Loucy (cell line): ENCODE measurements around the gene PKP1.

Source experiments
- H2AFZ ChIP-seq: fragments of 200-600 bp; sonication (generic); 2 replicates; pipeline ENCODE4 v1.6.0; 2016; ENCODE audit warnings: antibody characterized with exemption, mild to moderate bottlenecking, low read length, moderate library complexity
- H3F3A ChIP-seq: fragments of 200-600 bp; 2 replicates; pipeline ENCODE4 v1.6.0; 2016; ENCODE audit warnings: antibody characterized with exemption, low read depth, mild to moderate bottlenecking
- H3K27me3 ChIP-seq: fragments of 200-600 bp; sonication (generic); 2 replicates; pipeline ENCODE4 v1.6.1; 2014; ENCODE audit warnings: low read length, mild to moderate bottlenecking; ENCODE audit not compliant: insufficient read depth, poor library complexity, severe bottlenecking
- H3K36me3 ChIP-seq: fragments of 200-600 bp; sonication (generic); 2 replicates; pipeline ENCODE4 v1.6.1; 2016; ENCODE audit warnings: low read length; ENCODE audit not compliant: insufficient read depth
- H3K4me1 ChIP-seq: fragments of 200-600 bp; sonication (generic); 2 replicates; pipeline ENCODE4 v1.5.1; 2014; ENCODE audit warnings: low read length, mild to moderate bottlenecking; ENCODE audit not compliant: insufficient read depth, poor library complexity, severe bottlenecking
- H3K4me2 ChIP-seq: fragments of 200-600 bp; sonication (generic); 2 replicates; pipeline ENCODE4 v1.6.0; 2014; ENCODE audit warnings: antibody characterized with exemption, low read length, low read depth, mild to moderate bottlenecking; ENCODE audit not compliant: poor library complexity, severe bottlenecking
- H3K4me3 ChIP-seq: fragments of 200-600 bp; sonication (generic); 2 replicates; pipeline ENCODE4 v1.5.1; 2014; ENCODE audit warnings: low read length, mild to moderate bottlenecking, mixed read lengths; ENCODE audit not compliant: poor library complexity, severe bottlenecking
- H3K79me2 ChIP-seq: fragments of 200-600 bp; sonication (generic); 2 replicates; pipeline ENCODE4 v1.6.1; 2014; ENCODE audit warnings: low read length; ENCODE audit not compliant: insufficient read depth
- H3K9ac ChIP-seq: fragments of 200-600 bp; sonication (generic); 2 replicates; pipeline ENCODE4 v1.6.0; 2014; ENCODE audit warnings: mild to moderate bottlenecking, low read depth, low read length, moderate library complexity; ENCODE audit not compliant: poor library complexity, severe bottlenecking
- H3K9me2 ChIP-seq: fragments of 200-600 bp; sonication (generic); replicated peaks from 2 replicates; pipeline ENCODE4 v1.6.1; 2016; ENCODE audit warnings: low read depth, low read length, mixed read lengths
- H3K9me3 ChIP-seq: fragments of 200-600 bp; sonication (generic); 2 replicates; pipeline ENCODE4 v1.6.1; 2014; ENCODE audit warnings: mild to moderate bottlenecking, antibody characterized with exemption, low read length, low read depth; ENCODE audit not compliant: insufficient read depth
- H4K20me1 ChIP-seq: fragments of 200-600 bp; sonication (generic); 2 replicates; pipeline ENCODE4 v1.6.0; 2014; ENCODE audit warnings: antibody characterized with exemption, low read length, mild to moderate bottlenecking; ENCODE audit not compliant: insufficient read depth, poor library complexity, severe bottlenecking
- CTCF ChIP-seq: fragments of 200-600 bp; sonication (generic); conservative IDR thresholded peaks from 2 replicates; pipeline ENCODE4 v1.5.1; 2014; ENCODE audit warnings: mild to moderate bottlenecking, antibody characterized with exemption, low read length
- EZH2phosphoT487 ChIP-seq: fragments of 200-600 bp; IDR thresholded peaks from 2 replicates; pipeline ENCODE4 v1.6.1; 2018; ENCODE audit warnings: antibody characterized with exemption, mild to moderate bottlenecking, moderate library complexity, borderline replicate concordance

PKP1 gene

DNA sequence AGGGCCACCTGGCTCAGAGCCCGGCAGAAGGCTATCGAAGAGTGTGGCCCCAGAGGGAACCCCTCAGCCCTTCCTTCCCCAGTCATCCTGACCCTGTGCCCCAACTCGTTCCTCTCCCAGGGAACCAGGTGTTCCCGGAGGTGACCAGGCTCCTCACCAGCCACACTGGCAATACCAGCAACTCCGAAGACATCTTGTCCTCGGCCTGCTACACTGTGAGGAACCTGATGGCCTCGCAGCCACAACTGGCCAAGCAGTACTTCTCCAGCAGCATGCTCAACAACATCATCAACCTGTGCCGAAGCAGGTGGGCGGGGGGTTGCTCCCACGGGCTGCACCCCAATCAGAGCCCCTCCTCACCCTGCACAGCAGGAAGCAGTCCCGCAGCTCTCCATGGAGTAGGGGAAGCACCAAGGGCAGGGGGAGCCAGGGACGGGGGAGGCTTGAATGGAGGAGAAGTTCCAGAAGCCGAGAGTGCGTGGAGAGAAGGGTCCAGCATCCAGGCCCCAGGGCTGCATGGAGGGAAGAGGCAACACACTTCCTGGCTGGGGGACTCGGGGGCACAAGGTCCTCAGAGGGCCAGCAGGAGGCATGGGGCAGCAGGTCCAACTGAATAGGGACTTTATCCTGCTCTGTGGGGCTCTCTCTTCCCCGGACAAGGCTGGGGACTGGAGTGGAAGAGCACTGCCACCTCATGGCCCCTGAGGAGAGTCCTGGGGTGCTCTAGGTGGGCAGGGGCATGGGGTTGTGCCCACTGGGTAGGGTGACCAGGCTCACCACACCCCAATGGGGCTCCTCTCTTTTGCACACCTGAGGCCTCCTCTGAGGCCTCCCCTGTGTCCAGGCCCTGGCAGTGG lies 41.7 kb downstream of the PKP1 start:
- Histone ChIP-seq H3F3A (no peaks in the 10 kb centered on the region), H3K9me2 (no peaks in the 10 kb centered on the region), H3K27me3 (no peaks in the 10 kb centered on the region), H3K79me2 (no peaks in the 10 kb centered on the region), H3K9me3 (no peaks in the 10 kb centered on the region), H3K36me3 (no peaks in the 10 kb centered on the region), H3K4me1 (no peaks in the 10 kb centered on the region), H4K20me1 (no peaks in the 10 kb centered on the region), H3K4me3 (no peak overlapping the region), H2AFZ (no peak overlapping the region), H3K9ac (no peak overlapping the region), H3K4me2 (no peak overlapping the region)
- no peak for TF ChIP-seq CTCF
- no peak for TF ChIP-seq EZH2phosphoT487

- Histone ChIP-seq H2AFZ (no peak overlapping the region), H4K20me1 (no peaks in the 10 kb centered on the region), H3F3A (no peaks in the 10 kb centered on the region), H3K9ac (no peak overlapping the region), H3K9me2 (no peaks in the 10 kb centered on the region), H3K4me1 (no peaks in the 10 kb centered on the region), H3K4me3 (no peak overlapping the region), H3K9me3 (no peaks in the 10 kb centered on the region), H3K79me2 (no peaks in the 10 kb centered on the region), H3K36me3 (no peaks in the 10 kb centered on the region), H3K4me2 (no peak overlapping the region), H3K27me3 (no peaks in the 10 kb centered on the region)
- TF ChIP-seq CTCF, result no peak
- no peak for TF ChIP-seq EZH2phosphoT487
These were observed 42.4 kb downstream of the PKP1 start for GRCh38 chr1:201325678-201326060.

DNA sequence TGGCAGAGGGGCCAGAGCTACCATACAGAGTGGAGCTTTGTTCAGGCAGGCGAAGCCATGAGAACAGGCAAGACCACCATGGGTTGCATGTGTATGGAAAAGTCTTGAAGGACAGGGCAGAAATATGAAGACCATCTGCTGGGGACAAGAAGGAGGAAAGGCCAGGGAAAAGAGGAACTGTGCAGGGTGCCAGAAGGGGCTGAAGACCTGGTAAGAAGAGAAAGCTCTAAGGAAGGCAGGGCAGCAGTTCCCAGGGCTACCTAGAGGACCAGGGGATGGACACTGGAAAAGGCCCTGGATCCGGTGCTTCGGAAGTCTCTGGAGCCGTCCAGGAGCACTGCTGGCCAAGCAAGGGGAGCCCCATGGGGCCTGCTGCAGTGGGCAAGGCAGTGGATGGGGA lies 43.4 kb downstream of the PKP1 start:
- no peaks in the 10 kb centered on the region for H3K9me3 ChIP-seq
- H3K9ac ChIP-seq, result no peak overlapping the region
- no peaks in the 10 kb centered on the region for H4K20me1 ChIP-seq
- TF ChIP-seq CTCF, result no peak
- no peak for TF ChIP-seq EZH2phosphoT487
- no peaks in the 10 kb centered on the region for H3K27me3 ChIP-seq
- H3F3A ChIP-seq, result no peaks in the 10 kb centered on the region
- H3K4me1 ChIP-seq, result no peaks in the 10 kb centered on the region
- no peaks in the 10 kb centered on the region for H3K36me3 ChIP-seq
- H3K9me2 ChIP-seq, result no peaks in the 10 kb centered on the region
- H3K4me2 ChIP-seq, result no peak overlapping the region
- no peaks in the 10 kb centered on the region for H3K79me2 ChIP-seq
- H3K4me3 ChIP-seq, result no peak overlapping the region
- no peak overlapping the region for H2AFZ ChIP-seq
